Measurements from ENCODE around the gene FAM72C.
"Not testable (repeated sequence)": the region's sequence is repeated elsewhere in the genome, so short reads cannot be mapped to it uniquely, and the experiment has no call there.

FAM72C gene

DNA sequence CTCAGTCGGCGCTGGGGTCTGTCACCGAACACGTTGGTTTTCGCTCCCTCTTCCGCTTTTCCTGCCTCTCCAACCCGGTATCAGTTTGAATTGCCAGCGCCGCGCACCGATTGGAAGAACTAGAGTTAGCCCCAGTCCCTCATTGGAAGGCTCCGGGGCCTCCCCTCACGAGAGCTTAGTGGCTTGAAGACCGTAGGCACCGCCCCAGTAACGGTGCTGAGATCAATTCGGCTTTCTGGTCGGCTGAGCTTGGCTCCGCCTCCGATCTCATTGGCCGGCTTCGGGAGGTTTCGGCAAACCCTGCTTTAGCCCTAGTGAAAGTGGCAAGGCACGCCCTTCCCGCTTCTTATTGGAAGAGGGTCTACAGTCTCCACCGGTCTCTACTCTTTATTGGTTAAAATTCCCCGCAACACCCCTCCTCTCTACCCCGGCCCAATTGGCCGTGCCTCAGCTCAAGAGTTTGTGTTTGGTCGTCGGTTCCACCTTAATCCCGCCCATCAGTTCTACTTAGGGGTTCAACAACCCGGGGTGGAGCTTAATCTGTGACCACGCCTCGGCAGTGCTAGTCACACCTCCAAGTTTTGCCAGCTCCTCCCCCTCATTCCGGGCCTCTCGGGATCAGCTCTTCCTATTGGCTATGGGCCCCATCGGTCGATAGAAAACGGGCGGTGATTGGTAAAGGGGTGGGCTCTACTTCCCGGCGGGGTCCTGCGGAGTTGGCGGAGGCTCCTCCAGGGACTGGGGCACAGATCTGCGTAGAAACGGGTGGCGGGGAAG is at the start of gene FAM72C:
FAM72C (minus strand) TSS at position 63 of the 777 bp plus-strand sequence. CDS start 845 bp downstream, outside the sequence.
- DNase-seq, result not testable (repeated sequence)

DNA sequence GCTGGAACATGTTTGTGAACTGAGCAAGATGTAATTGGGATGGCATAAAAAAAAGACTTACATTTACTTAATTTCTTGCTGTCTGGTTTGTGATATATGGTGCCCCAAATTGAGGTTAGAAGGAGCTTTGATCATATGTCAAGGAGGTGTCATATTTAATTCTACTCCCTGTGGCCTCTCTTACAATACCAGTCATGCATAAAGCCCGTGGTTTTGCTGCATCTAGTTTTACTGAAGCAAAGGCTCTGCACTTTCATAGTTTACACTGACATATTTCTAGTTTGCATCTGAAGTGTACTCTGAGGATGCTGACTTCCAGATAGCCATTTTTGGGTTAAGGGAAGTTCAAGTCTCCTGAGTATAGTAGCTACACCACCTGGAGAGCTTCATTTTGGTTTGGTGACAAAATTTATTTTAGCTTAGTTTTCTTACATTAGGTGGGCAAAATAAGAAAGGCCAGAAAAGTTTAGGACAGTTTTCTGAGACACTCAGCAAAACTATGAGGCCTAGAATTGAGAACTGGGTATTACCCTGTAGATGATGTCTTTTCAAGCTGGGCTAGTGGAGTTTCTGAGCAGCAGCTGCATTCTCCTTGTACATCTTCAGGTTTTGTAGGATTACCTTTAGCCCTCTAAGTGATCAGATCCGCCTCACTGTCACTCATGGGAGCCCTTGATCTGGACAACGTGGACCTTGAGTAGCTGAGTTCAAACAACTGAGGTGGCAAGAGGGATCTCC is 48.4 kb upstream of the FAM72C start:
- not testable (repeated sequence) for DNase-seq

DNA sequence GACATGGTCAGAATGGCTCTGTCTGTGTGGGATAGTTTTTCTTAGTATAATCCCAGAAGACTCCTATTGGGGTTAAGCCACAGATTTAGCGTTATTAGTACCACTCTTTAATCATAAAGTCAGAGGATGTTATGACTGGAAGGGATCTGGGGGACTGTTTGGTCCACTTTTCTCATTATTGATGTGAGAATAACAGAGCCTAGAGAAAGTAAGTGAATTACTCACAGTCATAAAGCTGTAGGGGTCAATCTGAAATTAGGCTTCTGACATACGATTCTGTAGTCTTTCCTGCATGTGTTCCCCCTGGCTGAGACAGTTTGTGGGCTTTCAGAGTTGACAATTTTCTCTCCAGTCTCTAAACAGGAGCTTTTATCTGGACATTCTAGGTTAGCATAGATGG is 47.3 kb upstream of the FAM72C start:
- DNase-seq, result not testable (repeated sequence)

DNA sequence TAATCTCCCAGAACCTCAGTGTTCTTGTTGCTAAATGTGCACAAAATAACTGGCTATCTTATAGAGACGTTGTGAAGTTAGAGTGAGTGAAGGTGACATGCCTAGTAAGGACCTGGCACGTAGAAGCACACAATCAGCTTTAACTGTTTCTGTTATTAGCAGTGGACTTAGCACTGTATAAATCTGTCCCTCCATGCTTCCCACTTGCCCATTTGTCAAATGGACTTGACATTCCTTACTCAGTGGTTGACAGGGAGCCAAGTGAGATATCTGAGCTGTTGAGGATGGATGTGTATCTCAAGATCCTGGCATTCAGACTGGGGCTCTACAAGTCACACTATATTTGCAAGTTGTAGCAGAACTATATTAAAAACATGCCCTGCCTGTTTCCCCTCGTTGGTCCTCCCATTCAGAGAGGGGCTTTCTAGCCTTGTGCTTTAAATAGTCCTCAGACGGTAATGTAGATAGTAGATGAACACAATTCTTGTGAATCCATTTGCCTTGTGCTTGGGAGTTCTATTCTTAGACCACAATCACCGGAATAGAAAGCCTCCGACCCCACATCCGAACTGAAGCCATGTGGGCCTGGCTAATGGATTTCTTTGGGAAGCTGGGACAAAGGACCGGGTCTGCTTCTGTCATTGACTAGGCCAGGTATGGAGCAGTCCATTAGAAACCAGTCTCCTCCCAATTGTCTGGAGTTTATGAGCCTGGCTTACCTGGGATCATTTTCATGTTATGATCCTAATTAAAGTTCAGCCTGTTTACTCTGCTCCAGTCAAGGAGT is 43.6 kb upstream of the FAM72C start:
- not testable (repeated sequence) for DNase-seq

DNA sequence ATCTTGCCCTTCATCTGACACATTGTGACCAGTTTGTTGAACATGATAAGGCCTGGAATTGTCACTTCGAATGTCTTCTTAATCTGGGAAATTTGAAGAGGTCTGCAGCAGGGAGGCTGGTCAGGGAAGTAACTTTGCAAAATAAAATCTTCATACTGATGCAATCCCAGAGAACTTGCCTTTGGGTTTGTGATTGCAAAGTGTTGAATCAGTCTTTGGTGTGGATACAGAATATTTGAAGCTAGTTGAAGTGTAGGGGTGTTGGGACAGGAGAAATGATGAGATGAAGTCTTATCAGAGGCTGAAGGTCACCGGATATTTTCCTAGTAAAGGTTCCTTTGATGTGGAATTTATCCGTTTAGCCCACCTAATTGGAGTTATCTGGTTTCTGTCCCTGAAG is 42.7 kb upstream of the FAM72C start:
- DNase-seq, result not testable (repeated sequence)

DNA sequence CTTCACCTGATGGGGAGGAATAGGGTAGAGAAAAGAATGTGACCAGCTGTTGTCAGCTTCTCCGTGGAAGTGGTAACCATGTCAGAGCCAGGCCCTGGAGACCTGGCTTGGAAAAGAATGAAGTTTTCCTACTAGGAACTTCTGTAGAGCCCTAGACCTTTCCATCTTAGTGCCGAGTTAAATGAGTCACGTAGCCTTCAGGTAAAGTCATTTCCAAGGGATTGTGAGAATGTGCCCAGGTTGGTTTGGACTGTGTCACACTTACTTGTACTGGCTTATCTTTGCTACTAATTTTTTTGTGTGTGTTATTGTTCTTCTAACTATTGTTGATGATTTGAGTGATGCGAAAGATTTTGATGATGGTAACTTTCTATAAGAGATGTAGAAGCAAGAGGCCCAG is 42.3 kb upstream of the FAM72C start:
- not testable (repeated sequence) for DNase-seq

DNA sequence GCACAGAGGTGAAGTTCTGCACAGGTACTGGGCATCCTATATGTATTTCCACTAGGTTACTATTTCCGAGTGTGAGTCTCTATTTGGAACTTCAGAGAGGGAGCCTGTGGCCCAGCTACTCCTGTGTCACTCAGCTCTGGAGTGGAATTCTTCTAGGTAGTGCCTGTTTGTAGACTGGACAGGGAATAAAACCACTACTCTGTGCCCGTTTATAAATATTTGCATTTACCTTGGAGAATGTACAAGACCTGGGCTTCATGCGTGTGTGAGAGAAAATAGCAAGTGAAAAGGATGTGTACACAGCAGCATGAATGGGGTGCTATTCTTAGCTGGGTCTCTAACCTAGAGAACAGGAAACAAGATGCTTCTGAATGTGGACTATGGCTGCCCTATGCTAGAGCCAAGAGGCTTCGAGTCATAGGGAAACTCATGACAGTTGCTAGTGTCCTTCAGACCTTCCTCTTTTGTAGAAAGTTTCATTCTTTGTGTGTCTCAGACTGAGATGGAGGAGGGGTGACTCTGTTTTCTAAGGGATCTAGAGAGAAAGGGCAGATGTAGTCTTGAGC is 40.5 kb upstream of the FAM72C start:
- not testable (repeated sequence) for DNase-seq

DNA sequence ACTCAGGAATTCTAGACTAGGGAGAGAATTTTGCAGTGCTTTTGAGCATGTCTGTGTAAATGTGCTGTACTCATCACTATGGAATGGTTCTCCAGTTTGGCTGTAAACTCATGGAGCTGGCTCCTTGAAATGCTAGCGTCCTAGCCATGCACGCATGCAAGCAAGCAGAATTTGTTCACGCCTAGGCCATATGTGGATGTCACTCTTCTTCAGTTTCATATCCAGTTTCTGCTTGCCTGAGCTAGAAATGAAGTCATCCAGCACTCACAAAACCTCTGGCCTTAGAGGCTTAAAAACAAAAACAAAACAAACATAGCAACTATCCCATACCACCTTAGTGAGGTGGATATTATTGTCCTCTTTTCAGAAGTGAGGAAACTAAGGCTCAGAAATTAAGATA is 37.6 kb upstream of the FAM72C start:
- DNase-seq, result not testable (repeated sequence)

DNA sequence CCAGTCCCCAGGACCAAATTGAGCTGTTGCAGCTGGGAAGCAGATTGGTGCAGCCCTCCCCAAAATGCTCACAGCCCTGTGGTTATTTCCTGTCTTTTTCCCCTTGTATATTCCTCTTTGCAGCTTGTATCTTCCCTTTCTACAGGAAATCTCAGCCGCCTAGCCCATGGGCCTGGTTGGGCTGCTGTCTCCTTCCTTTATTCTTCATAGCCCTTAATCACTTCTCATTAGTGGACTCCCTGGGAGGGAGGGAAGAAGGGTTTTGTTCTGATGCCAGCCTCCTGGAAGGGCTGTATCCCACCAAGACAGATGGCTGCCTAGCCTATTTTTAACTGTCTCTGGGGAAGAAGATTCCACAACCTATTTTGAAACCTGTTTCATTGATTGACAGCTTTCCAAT is 32.5 kb upstream of the FAM72C start:
- DNase-seq, result not testable (repeated sequence)

DNA sequence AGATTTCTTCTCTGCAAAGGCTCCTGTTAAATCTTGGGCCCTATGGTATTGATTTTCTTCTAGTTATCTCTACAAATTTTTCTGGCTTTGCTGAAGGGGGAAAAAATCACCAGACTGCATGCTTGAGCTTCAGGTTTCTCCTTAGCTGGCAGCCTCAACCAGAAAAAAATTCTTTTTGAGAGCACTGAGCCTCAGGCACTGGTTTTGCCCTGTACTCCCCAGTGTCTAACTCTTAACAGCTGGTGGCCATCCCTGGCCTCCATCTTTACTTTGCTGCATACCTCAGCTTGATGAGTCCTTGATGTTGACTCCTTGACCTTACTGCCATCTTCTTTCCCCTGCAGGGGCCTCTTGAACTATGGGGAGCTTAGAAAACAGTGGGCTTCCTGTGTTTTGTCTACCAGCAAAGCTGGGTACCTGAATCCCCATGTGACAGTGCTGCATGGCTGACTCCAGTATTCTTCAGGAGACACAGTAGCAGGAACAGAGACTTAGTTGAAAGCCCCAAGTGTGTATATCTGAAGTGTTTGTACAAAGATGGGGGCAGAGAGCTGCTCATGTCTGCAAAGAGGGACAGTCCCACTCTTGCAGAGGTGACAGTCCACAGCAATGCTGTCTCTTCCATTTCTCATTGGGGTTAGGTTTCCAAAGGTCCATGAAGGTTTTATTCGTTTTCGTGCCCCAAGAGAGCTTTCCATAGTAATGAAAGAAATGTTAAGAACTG is 31.7 kb upstream of the FAM72C start:
- DNase-seq, result not testable (repeated sequence)

DNA sequence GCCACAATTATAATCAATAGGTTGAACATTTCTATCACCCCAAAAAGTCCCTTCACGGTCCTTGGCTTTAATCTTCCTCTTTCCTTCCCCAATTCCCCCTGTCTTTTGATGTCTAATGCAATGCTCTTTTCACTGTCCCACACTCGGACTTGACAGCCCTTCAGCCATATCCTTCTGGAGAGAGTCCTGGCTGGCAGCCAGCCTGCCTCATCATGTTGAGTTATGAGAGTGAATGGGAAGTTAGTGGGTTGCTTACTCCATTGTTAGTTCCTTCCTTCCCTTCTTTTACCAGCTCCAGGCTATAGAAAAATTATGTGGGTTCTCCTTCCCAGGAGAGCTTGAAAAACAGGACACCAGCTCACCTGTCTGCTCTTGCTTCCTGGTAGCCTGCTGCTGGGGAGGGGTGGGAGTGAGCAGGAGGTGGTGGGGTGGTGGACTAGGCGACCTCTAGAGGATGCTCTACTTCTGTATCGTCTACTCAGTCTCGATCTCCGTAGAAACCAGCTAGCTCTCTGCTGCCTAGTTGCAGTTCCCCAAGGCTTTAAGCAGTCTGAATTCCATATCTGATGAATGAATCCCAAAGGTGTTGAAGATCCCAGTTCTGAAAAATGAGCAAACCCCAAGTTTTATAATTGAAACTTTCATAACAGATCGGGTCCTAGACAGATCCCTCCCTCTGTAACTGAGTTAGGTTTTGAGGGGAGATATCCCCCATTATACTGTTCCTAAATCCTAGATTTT is 30.5 kb upstream of the FAM72C start:
- DNase-seq, result not testable (repeated sequence)

DNA sequence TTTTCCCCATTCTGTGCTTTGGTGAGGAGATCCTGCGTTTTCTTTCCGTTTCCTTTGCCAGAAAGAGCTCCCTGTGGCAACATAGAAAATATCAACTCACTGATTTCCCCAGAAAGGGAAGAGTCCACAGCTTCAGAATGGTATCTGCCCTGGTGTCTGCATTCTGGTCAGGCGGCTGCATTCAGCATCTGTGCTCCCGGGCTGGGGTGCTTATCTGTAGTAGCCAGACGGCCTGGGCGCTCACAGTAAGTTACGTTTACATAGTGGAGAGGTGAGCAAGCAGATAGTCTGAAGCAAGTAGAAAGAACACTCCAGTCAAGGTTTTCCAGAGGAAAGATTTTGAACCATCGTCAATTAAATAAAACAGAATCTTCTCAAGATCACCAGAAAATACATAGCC is 29.3 kb upstream of the FAM72C start:
- not testable (repeated sequence) for DNase-seq

DNA sequence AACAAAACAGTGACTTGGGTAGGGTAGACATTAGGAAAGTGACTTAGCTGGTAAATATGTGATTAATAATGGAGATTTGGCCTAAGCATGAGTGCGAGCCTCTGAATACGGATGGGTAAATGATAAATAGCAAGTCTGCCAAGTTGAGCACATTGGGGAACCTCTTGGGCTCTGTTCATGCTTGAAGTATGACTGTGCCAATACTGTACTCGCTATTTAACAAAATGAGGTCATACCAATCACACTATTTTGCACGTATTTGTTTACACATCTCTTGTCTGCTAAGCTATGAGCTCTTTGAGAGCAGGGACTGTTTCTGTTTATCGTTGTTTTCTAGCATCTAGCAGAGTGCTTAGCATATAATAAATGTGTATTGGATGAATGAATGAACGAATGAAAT is 24.2 kb upstream of the FAM72C start:
- not testable (repeated sequence) for DNase-seq

DNA sequence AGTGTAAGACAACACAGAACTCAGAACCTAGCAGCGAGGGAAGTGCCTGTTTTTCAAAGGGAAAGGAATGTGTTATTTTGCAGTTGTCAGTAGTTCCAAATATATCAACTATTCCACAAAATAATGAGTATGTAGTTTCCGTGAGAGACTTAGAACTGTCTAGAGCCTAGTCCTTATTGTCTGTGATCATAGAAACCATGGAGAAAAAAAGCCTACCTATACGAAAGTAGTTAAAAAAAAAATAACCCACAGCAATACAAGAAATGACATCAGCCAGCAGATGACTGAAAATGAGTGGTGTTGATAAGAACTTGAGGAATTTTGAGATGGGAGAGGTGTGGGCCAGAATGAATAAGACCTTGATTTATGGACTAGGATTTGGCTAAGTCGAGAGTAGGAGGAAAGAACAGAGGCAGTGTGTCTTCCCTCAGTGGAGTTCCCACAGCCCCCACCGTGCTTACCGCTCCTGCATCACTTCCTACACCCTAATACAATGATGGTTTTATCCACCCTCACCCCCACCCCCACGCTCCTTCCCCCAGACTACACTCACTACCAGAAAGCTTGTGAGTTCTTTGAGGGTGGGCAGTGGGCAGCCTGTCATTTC is 21.6 kb upstream of the FAM72C start:
- not testable (repeated sequence) for DNase-seq

DNA sequence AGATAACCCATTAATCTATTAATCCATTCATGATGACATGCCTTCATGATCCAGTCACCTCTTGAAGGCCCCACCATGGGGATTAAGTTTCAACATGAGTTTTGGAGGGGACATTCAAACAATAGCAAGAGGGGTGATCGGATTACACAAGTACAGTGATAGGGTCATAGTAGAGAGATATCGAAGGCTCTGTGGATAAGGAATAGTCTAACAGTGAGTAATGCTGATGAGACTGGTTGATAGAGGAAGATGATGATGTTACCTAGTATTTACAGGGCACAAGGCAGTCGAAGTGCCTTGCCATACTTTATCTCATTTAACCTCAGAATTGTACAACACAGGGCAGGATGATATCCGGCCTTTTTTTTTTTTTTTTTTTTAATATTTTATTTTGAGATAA is 18.9 kb upstream of the FAM72C start:
- not testable (repeated sequence) for DNase-seq

DNA sequence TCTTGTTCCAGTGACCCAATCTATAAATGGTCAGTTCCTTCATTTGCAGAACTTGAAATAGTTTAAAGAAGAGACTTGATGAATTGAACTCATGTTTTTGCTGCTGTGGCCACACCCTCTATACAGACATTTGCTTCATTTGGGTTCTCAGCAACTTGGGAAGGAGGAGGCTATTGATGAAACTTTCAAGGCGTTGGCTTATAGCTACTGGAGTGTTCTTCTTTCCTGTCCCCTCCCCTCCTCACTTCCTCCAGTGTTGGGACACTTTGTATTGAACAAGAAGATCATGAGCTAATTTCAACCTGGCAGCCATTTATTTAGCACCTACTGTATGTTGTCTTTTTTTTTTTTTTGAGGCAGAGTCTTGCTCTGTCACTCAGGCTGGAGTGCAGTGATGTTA is 17.9 kb upstream of the FAM72C start:
- not testable (repeated sequence) for DNase-seq

DNA sequence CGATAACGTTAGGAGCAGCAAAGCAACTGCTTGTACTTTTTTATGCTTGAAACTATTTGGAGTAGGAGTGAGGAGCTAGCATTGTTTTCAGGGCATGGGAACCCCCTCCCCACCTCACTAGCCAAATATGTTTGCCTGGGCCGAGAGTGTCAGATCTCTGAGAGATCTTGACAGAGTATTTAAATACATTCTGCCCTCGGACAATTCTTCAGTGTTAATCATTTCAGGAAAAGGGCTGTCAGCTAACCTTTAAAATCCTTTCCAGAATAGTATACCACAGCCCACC is 17.6 kb upstream of the FAM72C start:
- DNase-seq, result not testable (repeated sequence)

DNA sequence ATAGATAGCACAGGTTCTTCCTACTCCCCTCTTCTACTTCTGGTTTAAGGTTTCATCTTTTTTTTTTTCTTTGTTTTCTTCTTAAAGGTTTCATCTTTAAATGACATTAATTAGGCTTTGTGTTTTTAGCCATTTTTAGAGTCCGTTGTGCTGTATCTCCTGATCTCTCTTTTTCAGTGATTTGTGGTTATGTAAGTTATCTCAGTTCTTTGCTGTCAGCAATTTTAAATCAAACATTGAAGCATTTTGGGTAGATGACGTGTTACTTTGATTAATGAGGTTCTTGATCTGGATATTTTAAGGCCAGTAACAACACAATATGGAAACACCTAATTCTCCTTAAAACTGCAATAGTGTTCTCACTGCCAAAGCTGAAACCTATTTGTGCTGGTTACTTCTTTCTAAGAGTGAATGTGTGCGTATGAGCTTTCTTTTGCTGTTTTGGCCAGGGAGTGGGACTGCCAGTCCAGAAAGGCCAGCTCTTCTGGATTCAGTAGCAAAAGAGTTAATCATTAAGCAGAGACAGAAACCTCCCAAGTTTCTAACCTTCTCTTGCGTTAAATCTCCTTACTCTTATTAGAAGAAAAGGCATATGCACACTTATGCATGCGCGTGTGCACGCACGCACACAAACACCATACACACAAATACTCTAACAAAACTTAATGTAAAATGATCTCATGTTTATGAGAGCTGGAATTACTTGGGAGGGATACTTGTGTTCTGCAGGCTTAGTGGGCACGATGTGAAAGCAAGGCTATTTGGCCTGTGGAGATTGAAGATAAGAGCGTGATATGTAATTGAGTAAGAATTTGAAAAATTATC is 17.0 kb upstream of the FAM72C start:
- not testable (repeated sequence) for DNase-seq

DNA sequence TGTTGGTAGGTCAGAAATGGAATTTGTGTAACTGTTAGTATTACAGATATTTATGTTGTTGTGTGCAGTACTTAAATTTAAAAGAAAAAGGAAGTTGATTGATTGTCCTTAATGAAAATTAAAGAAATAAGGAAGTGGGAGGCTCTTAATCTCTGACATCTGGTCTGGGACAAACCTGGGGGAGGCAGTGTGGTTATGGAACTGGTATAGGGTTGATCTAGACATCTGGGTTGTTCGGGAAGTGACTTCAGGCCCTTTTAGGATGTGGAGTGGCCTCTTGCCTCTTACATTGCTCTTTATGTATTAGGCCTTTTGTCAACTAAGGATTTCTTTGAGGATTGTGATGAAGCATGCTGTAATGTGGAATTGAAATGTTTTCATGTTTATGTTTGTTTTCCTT is 16.1 kb upstream of the FAM72C start:
- not testable (repeated sequence) for DNase-seq
